Measurements from ENCODE around the gene LDB2. TPM values are rescaled to one million over a fixed set of nuclear protein-coding genes. Genes with fewer than 3 reads are reported as not detected.

Gene LDB2
- total RNA-seq, 1 experiment from 2014 or later, result not detected

GRCh38 chr4:16750216-16750615, 148.2 kb downstream of the LDB2 start:
- BruUV-seq (replicated peaks), result no TSS peak
- Histone ChIP-seq H3K4me3 (no peak overlapping the region), H3K4me1 (replicated peaks; ENCODE audit: insufficient read depth) (no peaks in the 10 kb centered on the region), H2AFZ (no peak overlapping the region), H3K9me3 (ENCODE audit: insufficient read depth, low read depth) (no peaks in the 10 kb centered on the region), H4K20me1 (ENCODE audit: insufficient read depth) (no peaks in the 10 kb centered on the region), H3K4me2 (no peak overlapping the region), H3K9me2 (ENCODE audit: insufficient read depth) (no peaks in the 10 kb centered on the region), H3K79me2 (ENCODE audit: low read depth) (no peaks in the 10 kb centered on the region), H3F3A (ENCODE audit: insufficient read depth, low read depth) (no peaks in the 10 kb centered on the region), H3K27me3 (ENCODE audit: insufficient read depth, low read depth) (no peaks in the 10 kb centered on the region), H3K36me3 (ENCODE audit: low read depth) (no peaks in the 10 kb centered on the region), H3K27ac (no peak overlapping the region)
- DNase-seq, result no peak
- CTCF ChIA-PET, result no interaction called here
- TF ChIP-seq CTCF (conservative IDR thresholded peaks at IDR 0.05) (no peak), EZH2 (IDR thresholded peaks at IDR 0.05; ENCODE audit: low read depth) (no peak)
- POLR2A ChIA-PET (ENCODE audit: unreplicated experiment), result no interaction called here
- intact Hi-C loops (cut with micrococcal nuclease; ENCODE audit: unreplicated experiment), result no loop called here

- no peak overlapping the region for H3K4me2 ChIP-seq
- no peaks in the 10 kb centered on the region for H4K20me1 ChIP-seq (ENCODE audit: insufficient read depth)
- H3F3A ChIP-seq (ENCODE audit: insufficient read depth, low read depth), result no peaks in the 10 kb centered on the region
- H3K4me1 ChIP-seq (replicated peaks; ENCODE audit: insufficient read depth), result no peaks in the 10 kb centered on the region
- no peaks in the 10 kb centered on the region for H3K27me3 ChIP-seq (ENCODE audit: insufficient read depth, low read depth)
- no TSS peak for BruUV-seq (replicated peaks)
- no peaks in the 10 kb centered on the region for H3K9me2 ChIP-seq (ENCODE audit: insufficient read depth)
- intact Hi-C loops (cut with micrococcal nuclease; ENCODE audit: unreplicated experiment), result no loop called here
- H2AFZ ChIP-seq, result no peak overlapping the region
- TF ChIP-seq CTCF (conservative IDR thresholded peaks at IDR 0.05) (no peak), EZH2 (IDR thresholded peaks at IDR 0.05; ENCODE audit: low read depth) (no peak)
- no peak overlapping the region for H3K4me3 ChIP-seq
- ChIA-PET CTCF (no interaction called here), POLR2A (ENCODE audit: unreplicated experiment) (no interaction called here)
- H3K79me2 ChIP-seq (ENCODE audit: low read depth), result no peaks in the 10 kb centered on the region
- H3K36me3 ChIP-seq (ENCODE audit: low read depth), result no peaks in the 10 kb centered on the region
- H3K9me3 ChIP-seq (ENCODE audit: insufficient read depth, low read depth), result no peaks in the 10 kb centered on the region
- H3K27ac ChIP-seq, result no peak overlapping the region
- no peak for DNase-seq
These were observed 152.6 kb downstream of the LDB2 start for GRCh38 chr4:16745887-16746286.

- H3F3A ChIP-seq (ENCODE audit: insufficient read depth, low read depth), result no peaks in the 10 kb centered on the region
- DNase-seq, result no peak
- no peaks in the 10 kb centered on the region for H3K4me1 ChIP-seq (replicated peaks; ENCODE audit: insufficient read depth)
- BruUV-seq (replicated peaks), result no TSS peak
- no peak overlapping the region for H3K4me2 ChIP-seq
- no peaks in the 10 kb centered on the region for H3K36me3 ChIP-seq (ENCODE audit: low read depth)
- H3K27ac ChIP-seq, result no peak overlapping the region
- POLR2A ChIA-PET (ENCODE audit: unreplicated experiment), result no interaction called here
- H4K20me1 ChIP-seq (ENCODE audit: insufficient read depth), result no peaks in the 10 kb centered on the region
- no peak overlapping the region for H2AFZ ChIP-seq
- no peaks in the 10 kb centered on the region for H3K9me2 ChIP-seq (ENCODE audit: insufficient read depth)
- intact Hi-C loops (cut with micrococcal nuclease; ENCODE audit: unreplicated experiment), result no loop called here
- no peaks in the 10 kb centered on the region for H3K79me2 ChIP-seq (ENCODE audit: low read depth)
- CTCF ChIA-PET, result no interaction called here
- TF ChIP-seq CTCF (conservative IDR thresholded peaks at IDR 0.05), result no peak
- TF ChIP-seq EZH2 (IDR thresholded peaks at IDR 0.05; ENCODE audit: low read depth), result no peak
- H3K9me3 ChIP-seq (ENCODE audit: insufficient read depth, low read depth), result no peaks in the 10 kb centered on the region
- H3K27me3 ChIP-seq (ENCODE audit: insufficient read depth, low read depth), result no peaks in the 10 kb centered on the region
- H3K4me3 ChIP-seq, result no peak overlapping the region
These were observed 153.3 kb downstream of the LDB2 start for GRCh38 chr4:16745009-16745635.
